DND-41 (cell line): Measurements from ENCODE around the gene NEU3.

Experiments used
- ATAC-seq: fragments of 200-7000 bp; cut with Tn5 transposase; 3 replicates; pipeline ENCODE4 v1.9.1; 2021; ENCODE audit warnings: low read depth; ENCODE audit not compliant: insufficient read depth
- DNase-seq: peaks from one replicate; pipeline ENCODE4 v3.0.0-alpha.2; 2020
- H2AFZ ChIP-seq: 2 replicates; pipeline ENCODE4 v1.6.0; 2012; ENCODE audit warnings: low read depth, low read length
- H3K27ac ChIP-seq: 2 replicates; pipeline ENCODE4 v1.5.1; 2012; ENCODE audit warnings: low read length, inconsistent platforms
- H3K27me3 ChIP-seq: fragments of 200-600 bp; sonication (generic); 2 replicates; pipeline ENCODE4 v1.6.0; 2012; ENCODE audit warnings: low read length, mild to moderate bottlenecking, inconsistent platforms; ENCODE audit not compliant: insufficient read depth, poor library complexity
- H3K36me3 ChIP-seq: 2 replicates; pipeline ENCODE4 v1.5.1; 2012; ENCODE audit warnings: low read length, inconsistent platforms; ENCODE audit not compliant: insufficient read depth
- H3K4me1 ChIP-seq: 2 replicates; pipeline ENCODE4 v1.5.1; 2012; ENCODE audit warnings: mild to moderate bottlenecking, low read length; ENCODE audit not compliant: insufficient read depth
- H3K4me2 ChIP-seq: 2 replicates; pipeline ENCODE4 v1.6.0; 2012; ENCODE audit warnings: mild to moderate bottlenecking, moderate library complexity, low read length, inconsistent platforms; ENCODE audit not compliant: insufficient read depth
- H3K4me3 ChIP-seq, 2 experiments: fragments of 200-600 bp in 1 of 2; shearing (Covaris generic) in 1 of 2; 2 replicates each; pipeline ENCODE4 v1.5.1; 2012 to 2016; ENCODE audit warnings: inconsistent platforms in 2 of 2, low read length in 2 of 2, mild to moderate bottlenecking in 2 of 2, low read depth in 1 of 2, moderate library complexity in 1 of 2
- H3K79me2 ChIP-seq: 2 replicates; pipeline ENCODE4 v1.6.0; 2012; ENCODE audit warnings: low read length, inconsistent platforms; ENCODE audit not compliant: insufficient read depth
- H3K9ac ChIP-seq: 2 replicates; pipeline ENCODE4 v1.6.0; 2012; ENCODE audit warnings: low read depth, mild to moderate bottlenecking, inconsistent platforms, low read length, moderate library complexity
- H3K9me3 ChIP-seq: 2 replicates; pipeline ENCODE4 v1.5.1; 2012; ENCODE audit warnings: low read length, moderate library complexity, mild to moderate bottlenecking, inconsistent platforms; ENCODE audit not compliant: insufficient read depth, severe bottlenecking
- H4K20me1 ChIP-seq: 2 replicates; pipeline ENCODE4 v1.6.0; 2012; ENCODE audit warnings: low read length; ENCODE audit not compliant: insufficient read depth
- CTCF ChIP-seq: IDR thresholded peaks from 2 replicates; pipeline ENCODE4 v1.5.1; 2012; ENCODE audit warnings: borderline replicate concordance, low read length, moderate library complexity, mild to moderate bottlenecking; ENCODE audit not compliant: poor library complexity, severe bottlenecking; ENCODE audit errors: extremely low read depth
- EZH2 ChIP-seq: IDR thresholded peaks from 3 replicates; pipeline ENCODE4 v1.6.1; 2012; ENCODE audit warnings: borderline replicate concordance, low read depth, mild to moderate bottlenecking, moderate library complexity, low read length, inconsistent platforms; ENCODE audit not compliant: severe bottlenecking

The NEU3 gene

DNA sequence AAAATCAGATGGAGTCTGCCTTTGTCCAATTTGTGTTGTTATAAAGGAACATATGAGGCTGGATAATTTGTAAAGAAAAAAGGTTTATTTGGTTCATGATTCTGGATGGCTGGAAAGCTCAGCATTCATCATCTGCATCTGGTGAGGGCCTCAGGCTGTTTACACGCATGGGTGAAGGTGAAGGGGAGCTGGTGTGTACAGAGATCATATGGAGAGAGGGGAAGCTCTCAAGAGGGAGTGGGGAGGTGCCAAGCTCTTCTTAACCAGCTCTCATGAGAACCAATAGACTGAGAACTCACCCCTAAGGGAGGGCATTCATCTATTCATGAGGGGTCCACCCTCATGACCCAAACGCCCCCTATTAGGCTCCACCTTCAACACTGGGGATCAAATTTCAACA, 40.0 kb downstream of the NEU3 start:
- Histone ChIP-seq H3K4me2 (no peak overlapping the region), H2AFZ (no peak overlapping the region), H3K27ac (no peak overlapping the region), H3K9ac (no peak overlapping the region), H4K20me1 (no peaks in the 10 kb centered on the region), H3K4me3 (no peak overlapping the region), H3K36me3 (no peaks in the 10 kb centered on the region), H3K79me2 (no peaks in the 10 kb centered on the region), H3K4me1 (no peaks in the 10 kb centered on the region), H3K27me3 (no peaks in the 10 kb centered on the region), H3K9me3 (no peaks in the 10 kb centered on the region)
- ATAC-seq (no peak), DNase-seq (no peak)
- no peak for TF ChIP-seq EZH2
- no peak for TF ChIP-seq CTCF

DNA sequence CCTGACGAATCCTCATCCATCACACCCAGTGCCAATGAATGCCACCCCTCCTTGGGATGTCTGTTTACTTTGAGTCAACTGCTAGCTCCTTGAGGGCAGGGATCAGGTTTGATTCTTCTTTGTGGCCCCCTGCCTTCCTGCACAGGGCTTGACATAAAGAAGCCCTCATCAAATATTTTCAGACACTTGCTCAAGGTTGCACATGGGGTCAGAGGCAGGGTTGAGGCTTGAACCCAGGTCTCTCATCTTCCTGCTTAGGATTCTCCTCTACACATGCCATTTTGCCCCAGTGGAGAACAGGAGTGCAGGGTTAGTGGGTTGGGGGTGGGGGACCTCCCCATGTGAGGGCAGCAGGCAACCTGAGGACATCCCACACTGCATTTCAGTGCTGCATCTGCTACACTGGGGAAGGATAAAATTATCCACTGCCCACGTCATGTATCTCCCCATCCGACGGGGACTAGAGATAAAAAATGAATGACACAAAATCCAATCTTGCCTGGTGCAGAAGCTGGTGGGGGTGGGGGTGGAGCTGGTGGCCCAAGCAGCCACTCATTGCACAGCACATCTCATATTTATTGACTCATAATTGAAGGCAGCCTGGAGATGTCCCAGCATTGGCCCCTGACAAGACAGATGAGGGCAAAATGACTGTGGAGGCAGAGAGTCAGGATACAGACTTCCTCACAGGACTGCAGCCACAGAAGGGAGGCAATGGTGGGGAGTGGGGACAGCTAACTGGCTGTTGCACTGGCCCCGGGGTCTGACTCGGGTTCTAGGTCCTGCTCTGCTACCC, 41.3 kb downstream of the NEU3 start:
- TF ChIP-seq CTCF (no peak), EZH2 (no peak)
- Histone ChIP-seq H2AFZ (no peak overlapping the region), H3K4me2 (no peak overlapping the region), H3K27ac (no peak overlapping the region), H3K36me3 (no peaks in the 10 kb centered on the region), H3K4me1 (no peaks in the 10 kb centered on the region), H3K9me3 (no peaks in the 10 kb centered on the region), H3K27me3 (no peaks in the 10 kb centered on the region), H3K9ac (no peak overlapping the region), H3K4me3 (no peak overlapping the region), H3K79me2 (no peaks in the 10 kb centered on the region), H4K20me1 (no peaks in the 10 kb centered on the region)
- DNase-seq (no peak), ATAC-seq (no peak)

DNA sequence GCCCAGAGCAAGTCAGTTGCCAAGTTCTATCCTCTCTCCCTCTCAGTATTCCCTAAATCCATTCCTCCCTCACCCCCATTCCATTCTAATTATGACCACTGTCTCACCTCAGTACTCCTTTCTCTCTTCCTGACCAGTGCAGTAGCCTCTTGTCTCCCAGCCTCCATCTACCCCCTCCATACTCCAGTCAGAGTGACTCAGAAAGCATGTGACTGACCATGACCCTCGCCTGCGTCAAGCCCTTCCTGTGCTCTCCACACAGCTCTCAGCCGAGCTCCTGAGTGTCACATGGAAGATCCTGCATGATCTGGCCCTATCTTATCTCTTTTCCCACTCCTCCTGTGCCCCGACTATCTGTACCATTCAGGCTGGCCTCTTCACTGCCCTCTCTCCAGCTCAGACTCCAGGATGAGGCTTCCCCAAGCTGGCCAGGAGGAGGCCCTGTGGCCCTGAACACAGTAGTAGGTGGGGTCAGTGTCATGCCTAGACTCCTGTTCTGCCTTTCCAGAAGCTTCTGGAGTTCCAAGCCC, 42.6 kb downstream of the NEU3 start:
- no peaks in the 10 kb centered on the region for H4K20me1 ChIP-seq
- H2AFZ ChIP-seq = no peak overlapping the region
- DNase-seq = no peak
- H3K36me3 ChIP-seq = no peaks in the 10 kb centered on the region
- no peaks in the 10 kb centered on the region for H3K4me1 ChIP-seq
- H3K9me3 ChIP-seq = no peaks in the 10 kb centered on the region
- H3K27ac ChIP-seq = no peak overlapping the region
- H3K9ac ChIP-seq = no peak overlapping the region
- H3K4me2 ChIP-seq = no peak overlapping the region
- no peak overlapping the region for H3K4me3 ChIP-seq
- no peaks in the 10 kb centered on the region for H3K79me2 ChIP-seq
- no peak for TF ChIP-seq EZH2
- no peak for TF ChIP-seq CTCF
- no peak for ATAC-seq
- H3K27me3 ChIP-seq = no peaks in the 10 kb centered on the region
